Limb (tissue), 2 donors: ENCODE results near the gene TRIM3.

Experiments
- DNase-seq, 2 donors: peaks; one replicate each; pipeline ENCODE4 v3.0.0-alpha.2; 2016; ENCODE audit errors: extremely low spot score in 2 of 2

TRIM3 gene

DNA sequence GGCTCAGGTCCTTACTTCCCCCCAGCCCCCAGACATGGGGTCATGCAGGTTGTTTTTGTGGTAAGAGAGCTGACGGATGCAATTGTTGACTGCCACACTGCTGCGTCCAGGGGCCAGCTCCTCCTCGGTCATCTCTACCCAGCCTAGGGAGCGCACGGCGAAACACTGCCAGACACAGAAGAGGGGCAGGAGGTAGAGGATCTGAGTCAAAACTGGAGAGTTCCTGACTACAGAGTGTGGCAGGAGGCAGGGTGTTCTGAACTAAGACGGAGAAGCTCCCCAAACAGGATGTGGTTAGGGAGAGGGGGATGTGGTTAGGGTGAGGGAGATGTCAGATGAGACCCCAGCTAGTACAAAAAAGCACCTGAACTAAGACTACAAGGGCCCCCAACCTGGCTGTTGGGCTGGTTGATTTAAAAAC lies 71.2 kb downstream of the TRIM3 start:
- no peak for DNase-seq

DNA sequence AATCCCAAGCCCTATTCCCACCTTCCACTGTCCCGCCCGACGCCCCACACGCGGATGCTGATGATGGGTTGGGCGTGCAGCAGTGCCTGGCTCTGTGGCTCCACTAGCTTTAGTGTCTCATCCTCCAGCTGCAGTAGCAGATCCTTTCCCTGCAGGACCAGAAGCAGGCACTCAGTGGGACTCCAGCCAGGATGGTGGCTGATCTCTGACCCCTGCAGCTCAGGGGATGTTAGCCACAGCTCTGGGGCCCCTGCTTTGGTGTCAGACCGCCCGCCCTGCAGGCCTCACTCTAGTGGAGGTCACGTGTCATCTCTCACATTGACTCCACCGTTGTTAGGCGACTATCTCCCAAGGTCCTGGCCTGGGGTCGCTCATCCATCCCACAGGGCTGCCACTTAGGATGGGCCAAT lies 71.7 kb downstream of the TRIM3 start:
- no peak for DNase-seq

DNA sequence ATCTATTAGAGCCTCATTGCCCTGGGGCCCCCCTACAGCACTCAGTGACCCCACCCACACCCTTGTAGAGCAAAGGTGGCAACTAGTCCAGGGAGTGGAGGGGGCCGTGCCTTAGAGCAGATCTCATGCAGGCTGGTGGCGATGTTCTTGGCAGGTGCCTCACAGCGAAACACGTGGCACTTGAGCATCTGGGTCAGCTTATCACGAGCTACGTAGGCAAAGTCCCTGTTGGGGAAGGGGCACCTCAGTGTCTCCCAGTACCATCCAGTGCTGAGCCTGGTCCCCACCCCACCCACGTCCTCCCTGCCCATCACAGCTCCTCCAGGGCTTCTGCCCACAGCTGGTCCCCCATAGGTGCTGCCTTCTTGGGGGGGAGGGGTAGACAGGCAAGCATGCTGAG lies 72.3 kb downstream of the TRIM3 start:
- no peak for DNase-seq

DNA sequence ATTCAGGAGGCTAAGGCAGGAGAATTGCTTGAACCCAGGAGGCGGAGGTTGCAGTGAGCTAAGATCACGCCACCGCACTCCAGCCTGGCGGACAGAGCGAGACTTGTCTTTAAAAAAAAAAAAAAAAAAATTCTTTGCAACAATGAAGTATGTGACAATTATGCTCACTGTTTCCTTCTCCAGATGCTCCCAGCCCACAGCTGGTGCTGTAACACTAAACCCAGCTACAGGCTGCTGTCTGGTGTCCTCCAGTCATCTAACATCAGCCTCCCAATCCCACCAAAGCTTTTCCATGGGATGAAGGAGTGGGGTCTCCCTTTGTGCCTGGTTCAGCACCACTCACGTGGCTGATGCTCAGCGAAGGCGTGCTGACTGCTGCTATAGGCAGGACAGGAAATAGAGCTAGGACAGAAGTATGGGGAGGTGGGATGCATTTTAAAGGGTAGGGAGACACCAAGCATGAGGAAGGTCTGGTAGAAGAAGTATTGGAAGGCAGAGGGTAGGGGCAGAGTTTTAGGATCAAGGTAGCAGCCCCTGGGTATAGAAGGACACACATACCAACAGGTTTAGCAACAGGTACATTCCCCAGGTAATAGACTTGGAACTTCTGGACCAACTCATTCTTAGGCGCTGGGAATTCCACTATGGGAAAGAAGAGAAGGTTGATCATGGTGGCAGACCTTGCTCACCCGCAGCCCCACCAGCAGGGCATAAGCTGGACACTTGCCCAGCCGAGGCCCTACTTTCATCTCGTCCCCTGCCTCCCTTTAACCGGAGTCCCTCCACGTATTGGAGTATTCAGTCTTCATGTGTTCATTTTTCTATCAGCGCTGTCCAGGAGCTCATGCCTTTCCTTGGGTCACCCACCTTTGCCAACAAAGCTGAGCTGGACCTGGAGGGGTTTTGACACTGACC lies 73.1 kb downstream of the TRIM3 start:
- DNase-seq, result no peak
